Measurements from ENCODE around the gene CAMK1D. TPM values are rescaled to one million over a fixed set of nuclear protein-coding genes. Genes with fewer than 3 reads are reported as not detected.

CAMK1D gene
- total RNA-seq, 1 experiment from 2014 or later: 10.2 TPM

GRCh38 chr10:12848439-12849173 is 499.3 kb downstream of the CAMK1D start:
- Mint-ChIP-seq H3K27ac (no peak overlapping the region), H3K4me1 (no peaks in the 10 kb centered on the region), H3K36me3 (no peaks in the 10 kb centered on the region), H3K9me3 (peaks cover 13% of the 10 kb centered on the region), H3K4me3 (no peak overlapping the region), H3K27me3 (ENCODE audit: low read depth) (no peaks in the 10 kb centered on the region; the same call in 1 of the 2 replicates)
- no peak for ATAC-seq
- TF ChIP-seq GRHL2 (CRISPR knock-in tag; IDR thresholded peaks at IDR 0.05; ENCODE audit: insufficient replicate concordance, severe bottlenecking) (no peak), TEAD1 (CRISPR knock-in tag; IDR thresholded peaks at IDR 0.05) (no peak), ZBTB21 (CRISPR knock-in tag; IDR thresholded peaks at IDR 0.05; ENCODE audit: borderline replicate concordance) (no peak), MXD4 (CRISPR knock-in tag; IDR thresholded peaks at IDR 0.05; ENCODE audit: borderline replicate concordance) (no peak), ATF2 (CRISPR knock-in tag; IDR thresholded peaks at IDR 0.05; ENCODE audit: borderline replicate concordance, low read depth) (no peak), ZMAT4 (CRISPR knock-in tag; IDR thresholded peaks at IDR 0.05) (no peak), RELA (CRISPR knock-in tag; IDR thresholded peaks at IDR 0.05; ENCODE audit: borderline replicate concordance) (no peak), ATF1 (CRISPR knock-in tag; IDR thresholded peaks at IDR 0.05) (no peak), E2F1 (CRISPR knock-in tag; IDR thresholded peaks at IDR 0.05) (no peak), CREB1 (CRISPR knock-in tag; IDR thresholded peaks at IDR 0.05) (no peak), IRF1 (CRISPR knock-in tag; IDR thresholded peaks at IDR 0.05) (no peak), MLX (CRISPR knock-in tag; IDR thresholded peaks at IDR 0.05) (no peak), SMAD4 (CRISPR knock-in tag; IDR thresholded peaks at IDR 0.05) (no peak), ZNF671 (CRISPR knock-in tag; IDR thresholded peaks at IDR 0.05) (no peak), NFATC4 (CRISPR knock-in tag; IDR thresholded peaks at IDR 0.05) (no peak), USF1 (CRISPR knock-in tag; IDR thresholded peaks at IDR 0.05) (no peak), AR (CRISPR knock-in tag; IDR thresholded peaks at IDR 0.05) (no peak), MAX (CRISPR knock-in tag; IDR thresholded peaks at IDR 0.05) (no peak)
- ChIA-PET POLR2A (interaction anchor here (0.6 kb wide), 1 partner anchor 38 kb away, joined by 3 read pairs; no protein-coding TSS in a partner anchor), CTCF (interaction anchor here (1.1 to 1.5 kb wide), 6 partner anchors 27 to 137 kb away, joined by 3 to 7 read pairs (median 4); no protein-coding TSS in a partner anchor)
- no peak for DNase-seq (ENCODE audit: low spot score)

All from WTC11 (cell line).